Hypothalamus (tissue), 51 donors: Measurements from ENCODE around the gene CACNA1B.

ENCODE experiments used
- DNase-seq, 51 donors: peaks; one replicate each; lab custom pipeline; 2025; lab: John Stamatoyannopoulos, UW

CACNA1B gene

GRCh38 chr9:137877506-137878122 lies at the start of gene CACNA1B:
TSS of gene CACNA1B (plus strand) at chr9:137877782. CDS start at chr9:137877934, 152 bp downstream.
- DNase-seq: peak in 3 of 51 donors; percentile 17 to 29 (median 27)

- DNase-seq: no peak
Observed at GRCh38 chr9:137827908-137828526, 49.6 kb upstream of the CACNA1B start.

- no peak for DNase-seq
Observed at GRCh38 chr9:137828527-137829259, 48.9 kb upstream of the CACNA1B start.

- DNase-seq: no peak
Observed at GRCh38 chr9:137829260-137829996, 48.2 kb upstream of the CACNA1B start.

- no peak for DNase-seq
Observed at GRCh38 chr9:137832191-137832700, 45.3 kb upstream of the CACNA1B start.

GRCh38 chr9:137832830-137833590 lies 44.6 kb upstream of the CACNA1B start:
- DNase-seq: no peak

- DNase-seq: no peak
Observed at GRCh38 chr9:137833721-137834613, 43.6 kb upstream of the CACNA1B start.

GRCh38 chr9:137834846-137835546 lies 42.6 kb upstream of the CACNA1B start:
- DNase-seq: no peak

- DNase-seq: no peak
Observed at GRCh38 chr9:137836151-137836830, 41.3 kb upstream of the CACNA1B start.

- DNase-seq: no peak
Observed at GRCh38 chr9:137836831-137837241, 40.7 kb upstream of the CACNA1B start.

GRCh38 chr9:137837345-137838278 lies 40.0 kb upstream of the CACNA1B start:
- no peak for DNase-seq

GRCh38 chr9:137838576-137838975 lies 39.0 kb upstream of the CACNA1B start:
- DNase-seq: no peak

GRCh38 chr9:137843355-137843754 lies 34.2 kb upstream of the CACNA1B start:
- no peak for DNase-seq

GRCh38 chr9:137851516-137852267 lies 25.9 kb upstream of the CACNA1B start:
- DNase-seq: no peak

- DNase-seq: no peak
Observed at GRCh38 chr9:137853392-137853995, 24.1 kb upstream of the CACNA1B start.

GRCh38 chr9:137860361-137860760 lies 17.2 kb upstream of the CACNA1B start:
- DNase-seq: no peak
